ENCODE measurements around the gene HES6. TPM values are rescaled to one million over a fixed set of nuclear protein-coding genes. Genes with fewer than 3 reads are reported as not detected.
"Not testable (repeated sequence)": the region's sequence is repeated elsewhere in the genome, so short reads cannot be mapped to it uniquely, and the experiment has no call there.

Gene HES6
- total RNA-seq, 2 experiments from 2014 or later, result 13.1 to 13.8 TPM

DNA sequence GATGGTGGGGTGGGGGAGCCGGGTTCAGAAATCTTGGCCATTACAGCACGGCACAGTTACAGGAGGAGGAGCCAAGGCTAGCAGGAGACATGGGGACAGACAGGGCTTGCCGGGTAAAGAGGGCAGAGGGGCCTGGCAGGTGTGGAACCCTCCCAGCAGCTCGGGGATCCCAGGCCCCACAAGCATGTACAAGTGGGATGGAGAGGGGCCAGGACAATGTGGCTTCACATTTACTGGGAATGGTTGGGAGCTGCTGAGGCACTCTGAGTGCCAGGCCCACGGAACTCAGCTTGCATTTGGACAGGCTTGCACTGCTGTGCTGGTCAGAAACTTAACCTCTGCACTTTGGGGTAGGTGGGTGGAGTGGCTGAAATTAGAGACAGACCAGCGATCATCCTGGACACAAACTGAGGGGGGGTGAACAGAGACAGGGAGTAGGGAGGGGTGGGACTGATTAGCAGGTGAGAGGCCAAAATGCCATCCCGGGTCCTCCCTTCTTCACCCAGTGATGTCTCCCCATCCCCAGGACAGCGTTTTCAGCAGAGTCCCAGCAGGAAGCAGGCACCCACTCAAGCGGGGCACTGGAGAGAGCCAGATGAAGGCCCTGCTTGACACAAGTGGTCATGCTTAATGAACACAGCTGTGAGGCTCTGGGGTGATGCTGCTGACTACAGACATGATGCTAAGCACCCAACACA lies 38.9 kb upstream of the HES6 start:
- peak; percentile 24 for DNase-seq (ENCODE audit: low spot score)
- no peaks in the 10 kb centered on the region for H3K9me2 ChIP-seq (ENCODE audit: insufficient read depth, low read length)
- no peak overlapping the region for H3K4me3 ChIP-seq (ENCODE audit: low read depth, low read length, poor library complexity, severe bottlenecking)
- H3K4me1 ChIP-seq (ENCODE audit: insufficient read depth, low read length, poor library complexity, severe bottlenecking), result peaks cover 17% of the 10 kb centered on the region
- no peak overlapping the region for H3K4me2 ChIP-seq (ENCODE audit: low read length)
- no peaks in the 10 kb centered on the region for H3K9me3 ChIP-seq (ENCODE audit: low read length)
- H4K20me1 ChIP-seq (ENCODE audit: insufficient read depth, low read length), result no peaks in the 10 kb centered on the region; the same call in 1 of the 2 replicates
- H2AFZ ChIP-seq (ENCODE audit: low read length), result no peak overlapping the region
- intact Hi-C loops (cut with micrococcal nuclease; ENCODE audit: unreplicated experiment), result no loop called here
- no TSS peak for BruUV-seq (replicated peaks)
- ChIA-PET POLR2A (interaction anchor here (0.6 kb wide), 1 partner anchor 44 kb away, joined by 3 read pairs; no protein-coding TSS in a partner anchor), CTCF (ENCODE audit: unreplicated experiment) (no interaction called here)
- peaks cover 41% of the 10 kb centered on the region for H3K36me3 ChIP-seq (ENCODE audit: insufficient read depth, low read length)
- TF ChIP-seq, protein P1, sequence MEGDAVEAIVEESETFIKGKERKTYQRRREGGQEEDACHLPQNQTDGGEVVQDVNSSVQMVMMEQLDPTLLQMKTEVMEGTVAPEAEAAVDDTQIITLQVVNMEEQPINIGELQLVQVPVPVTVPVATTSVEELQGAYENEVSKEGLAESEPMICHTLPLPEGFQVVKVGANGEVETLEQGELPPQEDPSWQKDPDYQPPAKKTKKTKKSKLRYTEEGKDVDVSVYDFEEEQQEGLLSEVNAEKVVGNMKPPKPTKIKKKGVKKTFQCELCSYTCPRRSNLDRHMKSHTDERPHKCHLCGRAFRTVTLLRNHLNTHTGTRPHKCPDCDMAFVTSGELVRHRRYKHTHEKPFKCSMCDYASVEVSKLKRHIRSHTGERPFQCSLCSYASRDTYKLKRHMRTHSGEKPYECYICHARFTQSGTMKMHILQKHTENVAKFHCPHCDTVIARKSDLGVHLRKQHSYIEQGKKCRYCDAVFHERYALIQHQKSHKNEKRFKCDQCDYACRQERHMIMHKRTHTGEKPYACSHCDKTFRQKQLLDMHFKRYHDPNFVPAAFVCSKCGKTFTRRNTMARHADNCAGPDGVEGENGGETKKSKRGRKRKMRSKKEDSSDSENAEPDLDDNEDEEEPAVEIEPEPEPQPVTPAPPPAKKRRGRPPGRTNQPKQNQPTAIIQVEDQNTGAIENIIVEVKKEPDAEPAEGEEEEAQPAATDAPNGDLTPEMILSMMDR (conservative IDR thresholded peaks at IDR 0.05; ENCODE audit: low read length), result no peak
- TF ChIP-seq EZH2phosphoT487 (IDR thresholded peaks at IDR 0.05; ENCODE audit: borderline replicate concordance, low read depth, low read length), result no peak
- H3K27ac ChIP-seq (ENCODE audit: low read depth, low read length, poor library complexity, severe bottlenecking), result no peak overlapping the region
- H3K79me2 ChIP-seq (ENCODE audit: insufficient read depth, low read depth, low read length), result peaks cover 6% of the 10 kb centered on the region; the same call in 1 of the 2 replicates

DNA sequence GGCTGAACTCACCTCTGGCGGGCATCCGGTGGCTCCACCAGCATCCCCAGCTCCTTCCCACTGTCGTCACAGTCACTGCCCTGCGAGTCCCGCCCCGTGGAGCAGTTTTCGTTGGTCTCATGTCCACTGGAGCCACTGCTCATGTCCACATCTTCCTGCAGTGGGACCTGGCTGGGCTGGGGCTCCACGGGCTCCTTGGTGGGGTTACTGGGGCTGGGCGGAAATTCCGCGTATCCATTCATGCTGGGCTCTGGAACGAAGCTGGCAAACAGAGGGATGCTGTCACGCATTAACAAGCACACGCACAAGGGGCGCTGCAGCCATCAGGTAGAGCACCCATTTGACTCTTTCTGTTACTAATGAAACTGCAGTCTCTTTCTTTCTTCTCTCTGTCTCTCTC lies 37.9 kb upstream of the HES6 start:
- intact Hi-C loops (cut with micrococcal nuclease; ENCODE audit: unreplicated experiment), result no loop called here
- TF ChIP-seq, protein P1 (conservative IDR thresholded peaks at IDR 0.05; ENCODE audit: low read length), result no peak
- no peak for TF ChIP-seq EZH2phosphoT487 (IDR thresholded peaks at IDR 0.05; ENCODE audit: borderline replicate concordance, low read depth, low read length)
- POLR2A ChIA-PET, result no interaction called here
- DNase-seq (ENCODE audit: low spot score), result no peak
- CTCF ChIA-PET (ENCODE audit: unreplicated experiment), result no interaction called here
- peaks cover 46% of the 10 kb centered on the region for H3K36me3 ChIP-seq (ENCODE audit: insufficient read depth, low read length)
- H3K9me2 ChIP-seq (ENCODE audit: insufficient read depth, low read length), result no peaks in the 10 kb centered on the region
- H3K79me2 ChIP-seq (ENCODE audit: insufficient read depth, low read depth, low read length), result peaks cover 6% of the 10 kb centered on the region; the same call in 1 of the 2 replicates
- BruUV-seq (replicated peaks), result no TSS peak
- H4K20me1 ChIP-seq (ENCODE audit: insufficient read depth, low read length), result no peaks in the 10 kb centered on the region; the same call in 1 of the 2 replicates
- H3K27ac ChIP-seq (ENCODE audit: low read depth, low read length, poor library complexity, severe bottlenecking), result no peak overlapping the region
- no peaks in the 10 kb centered on the region for H3K9me3 ChIP-seq (ENCODE audit: low read length)
- no peak overlapping the region for H3K4me3 ChIP-seq (ENCODE audit: low read depth, low read length, poor library complexity, severe bottlenecking)
- H3K4me1 ChIP-seq (ENCODE audit: insufficient read depth, low read length, poor library complexity, severe bottlenecking), result peaks cover 7% of the 10 kb centered on the region
- H3K4me2 ChIP-seq (ENCODE audit: low read length), result no peak overlapping the region
- no peak overlapping the region for H2AFZ ChIP-seq (ENCODE audit: low read length)

DNA sequence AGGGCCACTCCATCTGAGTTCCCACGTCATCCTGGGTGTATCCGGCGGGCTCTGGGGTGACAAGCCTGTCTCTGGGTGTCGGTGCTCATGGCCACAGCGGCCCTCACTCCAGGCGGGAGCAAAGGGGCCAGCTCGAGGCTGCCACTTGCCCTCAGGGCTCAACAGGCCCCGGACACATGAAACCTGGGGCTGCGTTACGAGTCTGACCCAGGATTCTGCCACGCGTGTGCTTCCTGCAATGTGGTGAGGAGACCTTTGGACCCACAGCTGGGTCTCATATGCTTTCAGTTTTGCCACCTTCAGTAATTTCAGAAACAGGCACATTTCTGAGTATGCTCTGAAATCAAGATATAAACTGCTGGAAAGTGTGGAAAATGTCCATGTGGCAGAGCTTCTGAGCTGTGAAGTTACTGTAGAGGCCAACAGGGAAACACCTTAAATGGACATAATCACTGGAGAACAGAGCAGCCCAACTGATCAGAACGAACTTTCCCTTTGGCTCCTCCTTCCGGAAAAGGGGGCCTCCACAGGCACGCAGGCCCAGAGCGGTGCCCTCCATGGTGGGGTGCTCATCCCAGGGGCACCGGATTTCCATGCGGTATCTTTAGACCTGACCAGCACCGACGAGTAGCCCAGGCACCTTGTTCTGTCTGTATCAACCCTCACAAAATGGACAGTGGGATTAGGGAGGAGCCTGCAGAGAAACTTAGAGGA lies 34.5 kb upstream of the HES6 start:
- Histone ChIP-seq H3K4me3 (ENCODE audit: low read depth, low read length, poor library complexity, severe bottlenecking) (no peak overlapping the region), H3K27ac (ENCODE audit: low read depth, low read length, poor library complexity, severe bottlenecking) (no peak overlapping the region), H3K36me3 (ENCODE audit: insufficient read depth, low read length) (peaks cover 75% of the 10 kb centered on the region), H2AFZ (ENCODE audit: low read length) (no peak overlapping the region), H3K9me2 (ENCODE audit: insufficient read depth, low read length) (no peaks in the 10 kb centered on the region), H3K4me1 (ENCODE audit: insufficient read depth, low read length, poor library complexity, severe bottlenecking) (peaks cover 4% of the 10 kb centered on the region), H4K20me1 (ENCODE audit: insufficient read depth, low read length) (no peaks in the 10 kb centered on the region; the same call in 1 of the 2 replicates), H3K9me3 (ENCODE audit: low read length) (no peaks in the 10 kb centered on the region), H3K4me2 (ENCODE audit: low read length) (no peak overlapping the region), H3K79me2 (ENCODE audit: insufficient read depth, low read depth, low read length) (no peaks in the 10 kb centered on the region)
- ChIA-PET POLR2A (no interaction called here), CTCF (ENCODE audit: unreplicated experiment) (no interaction called here)
- TF ChIP-seq EZH2phosphoT487 (IDR thresholded peaks at IDR 0.05; ENCODE audit: borderline replicate concordance, low read depth, low read length), result no peak
- TF ChIP-seq, protein P1 (conservative IDR thresholded peaks at IDR 0.05; ENCODE audit: low read length), result no peak
- DNase-seq (ENCODE audit: low spot score), result no peak
- no TSS peak for BruUV-seq (replicated peaks)
- intact Hi-C loops (cut with micrococcal nuclease; ENCODE audit: unreplicated experiment), result no loop called here

DNA sequence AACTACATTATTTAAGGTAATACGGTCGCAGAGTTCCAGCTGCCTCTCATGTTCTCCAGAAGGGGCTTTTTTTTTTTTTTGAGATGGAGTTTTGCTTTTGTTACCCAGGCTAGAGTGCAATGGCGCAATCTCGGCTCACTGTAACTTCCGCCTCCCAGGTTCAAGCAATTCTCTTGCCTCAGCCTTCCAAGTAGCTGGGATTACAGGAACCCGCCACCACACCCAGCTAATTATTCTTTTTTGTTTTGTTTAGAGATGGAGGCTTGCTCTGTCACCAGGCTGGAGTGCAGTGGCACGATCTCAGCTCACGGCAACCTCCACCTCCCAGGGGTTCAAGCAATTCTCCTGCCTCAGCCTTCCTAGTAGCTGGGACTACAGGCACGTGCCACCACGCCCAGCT lies 33.6 kb upstream of the HES6 start:
- POLR2A ChIA-PET; H4K20me1 ChIP-seq (ENCODE audit: insufficient read depth, low read length); H3K4me2 ChIP-seq (ENCODE audit: low read length); intact Hi-C loops (cut with micrococcal nuclease; ENCODE audit: unreplicated experiment); DNase-seq (ENCODE audit: low spot score); H3K4me3 ChIP-seq (ENCODE audit: low read depth, low read length, poor library complexity, severe bottlenecking); H2AFZ ChIP-seq (ENCODE audit: low read length); H3K4me1 ChIP-seq (ENCODE audit: insufficient read depth, low read length, poor library complexity, severe bottlenecking); BruUV-seq (replicated peaks); H3K79me2 ChIP-seq (ENCODE audit: insufficient read depth, low read depth, low read length); H3K9me2 ChIP-seq (ENCODE audit: insufficient read depth, low read length); CTCF ChIA-PET (ENCODE audit: unreplicated experiment); H3K27ac ChIP-seq (ENCODE audit: low read depth, low read length, poor library complexity, severe bottlenecking); H3K9me3 ChIP-seq (ENCODE audit: low read length): not testable (repeated sequence)
- H3K36me3 ChIP-seq (ENCODE audit: insufficient read depth, low read length), result peaks cover 81% of the 10 kb centered on the region
